Nephron progenitor cell (in vitro differentiated cells): ENCODE measurements around the gene TCP11.
A peak's percentile ranks its signal among the peaks of the same experiment; 100 is the strongest.

Experiments
- DNase-seq: peaks from one replicate; pipeline ENCODE4 v3.0.0; 2021
- H3K27ac Mint-ChIP-seq: 2 replicates; pipeline ENCODE4 v1.8.0; 2021; ENCODE audit warnings: mild to moderate bottlenecking, moderate library complexity, mixed read lengths
- H3K27me3 Mint-ChIP-seq: 2 replicates; pipeline ENCODE4 v1.8.0; 2021; ENCODE audit warnings: mild to moderate bottlenecking, low read depth, mixed read lengths; ENCODE audit not compliant: poor library complexity
- H3K36me3 Mint-ChIP-seq: 2 replicates; pipeline ENCODE4 v1.8.0; 2021; ENCODE audit warnings: low read depth, mixed read lengths
- H3K4me1 Mint-ChIP-seq: 2 replicates; pipeline ENCODE4 v1.8.0; 2021; ENCODE audit warnings: mixed read lengths
- H3K4me3 Mint-ChIP-seq: 2 replicates; pipeline ENCODE4 v1.8.0; 2021; ENCODE audit warnings: mild to moderate bottlenecking, moderate library complexity, mixed read lengths
- H3K9me3 Mint-ChIP-seq: 2 replicates; pipeline ENCODE4 v1.8.0; 2021; ENCODE audit warnings: mild to moderate bottlenecking, moderate library complexity, mixed read lengths
- CTCF ChIP-seq: fragments of 200-600 bp; sonication (generic); IDR thresholded peaks from 2 replicates; pipeline ENCODE4 v1.5.0; 2021; ENCODE audit warnings: antibody characterized with exemption

The TCP11 gene

GRCh38 chr6:35141007-35141655 is at the start of gene TCP11:
TCP11 (minus strand) TSS chr6:35141339; CDS start chr6:35140870, 469 bp downstream.
- Mint-ChIP-seq H3K4me3 (no peak within 1 kb of the TSS), H3K27ac (peak within 1 kb of the TSS; percentile 77), H3K27me3 (peaks cover 2% of the 10 kb centered on the region), H3K4me1 (peaks cover 30% of the 10 kb centered on the region), H3K36me3 (no peaks in the 10 kb centered on the region), H3K9me3 (no peaks in the 10 kb centered on the region)
- no peak for DNase-seq
- TF ChIP-seq CTCF = no peak

- no peak for DNase-seq
- no peak for TF ChIP-seq CTCF
- H3K9me3 Mint-ChIP-seq = no peaks in the 10 kb centered on the region
- no peak overlapping the region for H3K4me3 Mint-ChIP-seq
- H3K36me3 Mint-ChIP-seq = no peaks in the 10 kb centered on the region
- H3K27ac Mint-ChIP-seq = no peak overlapping the region
- peaks cover 12% of the 10 kb centered on the region for H3K4me1 Mint-ChIP-seq
- H3K27me3 Mint-ChIP-seq = peaks cover 19% of the 10 kb centered on the region
Observed at GRCh38 chr6:35190306-35190705, 49.2 kb upstream of the TCP11 start.

- H3K4me3 Mint-ChIP-seq = no peak overlapping the region
- H3K27me3 Mint-ChIP-seq = peaks cover 19% of the 10 kb centered on the region
Observed at GRCh38 chr6:35188886-35189285, 47.7 kb upstream of the TCP11 start.

GRCh38 chr6:35186571-35186970 is 45.4 kb upstream of the TCP11 start:
- DNase-seq = no peak
- peaks cover 15% of the 10 kb centered on the region for H3K4me1 Mint-ChIP-seq
- peaks cover 5% of the 10 kb centered on the region for H3K36me3 Mint-ChIP-seq
- no peak overlapping the region for H3K4me3 Mint-ChIP-seq
- peaks cover 22% of the 10 kb centered on the region for H3K27me3 Mint-ChIP-seq
- no peaks in the 10 kb centered on the region for H3K9me3 Mint-ChIP-seq
- H3K27ac Mint-ChIP-seq = no peak overlapping the region
- TF ChIP-seq CTCF = no peak

More at GRCh38 chr6:35188886-35189285, 47.7 kb upstream of the TCP11 start:
- Mint-ChIP-seq H3K27ac (no peak overlapping the region), H3K9me3 (no peaks in the 10 kb centered on the region), H3K4me1 (peaks cover 14% of the 10 kb centered on the region), H3K36me3 (no peaks in the 10 kb centered on the region)
- no peak for TF ChIP-seq CTCF
- no peak for DNase-seq

GRCh38 chr6:35185971-35186370 is 44.8 kb upstream of the TCP11 start:
- DNase-seq = no peak
- peaks cover 5% of the 10 kb centered on the region for H3K36me3 Mint-ChIP-seq
- no peaks in the 10 kb centered on the region for H3K9me3 Mint-ChIP-seq
- H3K4me3 Mint-ChIP-seq = no peak overlapping the region
- H3K27ac Mint-ChIP-seq = no peak overlapping the region
- H3K27me3 Mint-ChIP-seq = peaks cover 21% of the 10 kb centered on the region
- no peak for TF ChIP-seq CTCF
- peaks cover 21% of the 10 kb centered on the region for H3K4me1 Mint-ChIP-seq

- TF ChIP-seq CTCF = no peak
- DNase-seq = no peak
- H3K27ac Mint-ChIP-seq = no peak overlapping the region
- H3K4me3 Mint-ChIP-seq = no peak overlapping the region
- peaks cover 5% of the 10 kb centered on the region for H3K36me3 Mint-ChIP-seq
- peaks cover 28% of the 10 kb centered on the region for H3K4me1 Mint-ChIP-seq
- H3K27me3 Mint-ChIP-seq = peaks cover 14% of the 10 kb centered on the region
- no peaks in the 10 kb centered on the region for H3K9me3 Mint-ChIP-seq
Observed at GRCh38 chr6:35185302-35185681, 44.2 kb upstream of the TCP11 start.
